IMR-90 (cell line): ENCODE results near the gene PLCL2. TPM values are rescaled to one million over a fixed set of nuclear protein-coding genes. Genes with fewer than 3 reads are reported as not detected.

Source experiments
- ATAC-seq: fragments of 200-7000 bp; cut with Tn5 transposase; 2 replicates; pipeline ENCODE4 v1.9.1; 2020; ENCODE audit warnings: low read depth, mild to moderate bottlenecking, moderate library complexity
- BruUV-seq: library from RNA; stranded (reverse); fragments of 400-500 nt; replicated peaks from 2 replicates; lab custom pipeline; 2021; lab: Mats Ljungman, UMichigan
- CTCF ChIA-PET: fragments of 300-600 bp; formaldehyde crosslinking; extraction: SDS; loops from one replicate; lab custom pipeline; 2021; ENCODE audit warnings: antibody characterized with exemption; lab: Yijun Ruan, JAX
- POLR2A ChIA-PET: fragments of 300-600 bp; sonication (Branson Sonifier 250); formaldehyde crosslinking; loops from one replicate; lab custom pipeline; 2022; ENCODE audit warnings: antibody characterized with exemption; ENCODE audit not compliant: unreplicated experiment; lab: Charles Lee
- DNase-seq: peaks from one replicate; pipeline ENCODE4 v3.0.0; 2013
- H2AFZ ChIP-seq: replicated peaks from 2 replicates; pipeline ENCODE3; 2013; ENCODE audit warnings: low read length, mild to moderate bottlenecking; ENCODE audit not compliant: poor library complexity
- H2AK5ac ChIP-seq: 2 replicates; pipeline ENCODE4 v1.6.1; 2013; ENCODE audit warnings: low read depth, low read length, inconsistent platforms
- H2AK9ac ChIP-seq: replicated peaks from 2 replicates; pipeline ENCODE3; 2013; ENCODE audit warnings: mild to moderate bottlenecking, low read depth, low read length, moderate library complexity; ENCODE audit not compliant: poor library complexity
- H2BK120ac ChIP-seq: 2 replicates; pipeline ENCODE4 v1.6.1; 2013; ENCODE audit warnings: low read depth, low read length, inconsistent platforms
- H2BK15ac ChIP-seq: 3 replicates; pipeline ENCODE4 v1.6.1; 2013; ENCODE audit warnings: low read depth, low read length, inconsistent platforms
- H2BK20ac ChIP-seq: 2 replicates; pipeline ENCODE4 v1.6.1; 2013; ENCODE audit warnings: low read depth, mild to moderate bottlenecking, inconsistent platforms, low read length, moderate library complexity
- H2BK5ac ChIP-seq: 2 replicates; pipeline ENCODE4 v1.6.1; 2013; ENCODE audit warnings: mild to moderate bottlenecking, low read depth, low read length, inconsistent platforms; ENCODE audit not compliant: poor library complexity, severe bottlenecking
- H3K14ac ChIP-seq: replicated peaks from 2 replicates; pipeline ENCODE4 v1.6.1; 2013; ENCODE audit warnings: low read depth, low read length, inconsistent platforms
- H3K18ac ChIP-seq: 2 replicates; pipeline ENCODE4 v1.6.1; 2013; ENCODE audit warnings: low read depth, low read length, control low read depth
- H3K23ac ChIP-seq: 2 replicates; pipeline ENCODE4 v1.6.1; 2013; ENCODE audit warnings: low read depth, low read length, inconsistent platforms
- H3K27ac ChIP-seq: 2 replicates; pipeline ENCODE4 v1.5.1; 2013; ENCODE audit warnings: mild to moderate bottlenecking, control low read depth, low read length; ENCODE audit not compliant: insufficient read depth
- H3K27me3 ChIP-seq: 2 replicates; pipeline ENCODE4 v1.6.1; 2013; ENCODE audit warnings: low read length; ENCODE audit not compliant: control insufficient read depth, insufficient read depth
- H3K36me3 ChIP-seq: 2 replicates; pipeline ENCODE4 v1.6.1; 2013; ENCODE audit warnings: low read length, mixed read lengths; ENCODE audit not compliant: control insufficient read depth, insufficient read depth
- H3K4ac ChIP-seq: 2 replicates; pipeline ENCODE4 v1.6.1; 2013; ENCODE audit warnings: low read depth, low read length, inconsistent platforms
- H3K4me1 ChIP-seq: 2 replicates; pipeline ENCODE4 v1.6.1; 2013; ENCODE audit warnings: low read length, mixed read lengths; ENCODE audit not compliant: control insufficient read depth, insufficient read depth
- H3K4me2 ChIP-seq: 2 replicates; pipeline ENCODE4 v1.6.1; 2013; ENCODE audit warnings: low read depth, mild to moderate bottlenecking, control low read depth, low read length, moderate library complexity
- H3K4me3 ChIP-seq: 2 replicates; pipeline ENCODE4 v1.5.1; 2013; ENCODE audit warnings: low read depth, mild to moderate bottlenecking, control low read depth, low read length, moderate library complexity; ENCODE audit not compliant: insufficient read depth
- H3K56ac ChIP-seq: 2 replicates; pipeline ENCODE4 v1.6.1; 2013; ENCODE audit warnings: low read length, inconsistent platforms; ENCODE audit not compliant: insufficient read depth; ENCODE audit errors: extremely low read depth
- H3K79me1 ChIP-seq, 2 experiments: 2 replicates each; pipeline ENCODE4 v1.6.1; 2013; ENCODE audit warnings: low read length in 2 of 2, inconsistent platforms in 1 of 2, low read depth in 1 of 2
- H3K9ac ChIP-seq: 2 replicates; pipeline ENCODE4 v1.6.1; 2013; ENCODE audit warnings: low read depth, low read length, control low read depth
- H3K9me1 ChIP-seq: 2 replicates; pipeline ENCODE4 v1.6.1; 2013; ENCODE audit warnings: low read length, inconsistent platforms; ENCODE audit not compliant: insufficient read depth
- H3K9me3 ChIP-seq: 2 replicates; pipeline ENCODE4 v1.6.1; 2013; ENCODE audit warnings: low read length; ENCODE audit not compliant: control insufficient read depth, insufficient read depth
- H4K20me1 ChIP-seq: 2 replicates; pipeline ENCODE4 v1.6.1; 2013; ENCODE audit warnings: low read length, inconsistent platforms; ENCODE audit not compliant: insufficient read depth
- H4K5ac ChIP-seq: 2 replicates; pipeline ENCODE4 v1.6.1; 2013; ENCODE audit warnings: mild to moderate bottlenecking, low read depth, low read length, control low read depth
- H4K8ac ChIP-seq, 2 experiments: 2 replicates each; pipeline ENCODE4 v1.6.1; 2013; ENCODE audit warnings: low read depth in 2 of 2, low read length in 2 of 2, control low read depth in 1 of 2, inconsistent platforms in 1 of 2
- H4K91ac ChIP-seq: 2 replicates; pipeline ENCODE4 v1.6.1; 2013; ENCODE audit warnings: low read depth, low read length, inconsistent platforms; ENCODE audit not compliant: insufficient read depth
- BHLHE40 ChIP-seq: fragments of 150-350 bp; IDR thresholded peaks from 2 replicates; pipeline ENCODE4 v1.6.1; 2016; ENCODE audit warnings: mild to moderate bottlenecking, low read depth, low read length
- CTCF ChIP-seq: conservative IDR thresholded peaks from 2 replicates; pipeline ENCODE4 v1.5.1; 2012; ENCODE audit warnings: mild to moderate bottlenecking, low read depth, low read length, improper control_type of control experiment
- ELK1 ChIP-seq: fragments of 150-350 bp; IDR thresholded peaks from 2 replicates; pipeline ENCODE4 v1.6.1; 2016; ENCODE audit warnings: low read depth, mild to moderate bottlenecking, low read length, moderate library complexity, borderline replicate concordance
- FOS ChIP-seq: fragments of 150-350 bp; IDR thresholded peaks from 2 replicates; pipeline ENCODE4 v1.6.1; 2016; ENCODE audit warnings: low read depth, low read length
- MAFK ChIP-seq: IDR thresholded peaks from 2 replicates; pipeline ENCODE4 v1.6.1; 2012; ENCODE audit warnings: low read depth, low read length, improper control_type of control experiment
- NFE2L2 ChIP-seq: fragments of 150-350 bp; IDR thresholded peaks from 2 replicates; pipeline ENCODE4 v1.6.1; 2016; ENCODE audit warnings: low read depth, mild to moderate bottlenecking, low read length
- RAD21 ChIP-seq: IDR thresholded peaks from 2 replicates; pipeline ENCODE4 v1.6.1; 2012; ENCODE audit warnings: low read length, improper control_type of control experiment
- RCOR1 ChIP-seq: IDR thresholded peaks from 2 replicates; pipeline ENCODE4 v1.6.1; 2012; ENCODE audit warnings: mild to moderate bottlenecking, low read length, improper control_type of control experiment; ENCODE audit not compliant: insufficient replicate concordance
- SMC3 ChIP-seq: fragments of 150-350 bp; IDR thresholded peaks from 2 replicates; pipeline ENCODE4 v1.6.1; 2016; ENCODE audit warnings: low read depth, mild to moderate bottlenecking, antibody characterized with exemption, low read length, moderate library complexity
- WGBS, 2 experiments: methylation state at CpG; one replicate each; pipeline versions ENCODE4 v1.1.5 to v1.1.7; 2013; ENCODE audit warnings: missing lambda C conversion rate in 2 of 2; ENCODE audit not compliant: insufficient read length in 1 of 2; ENCODE audit errors: extremely low coverage in 2 of 2; 5-methylcytosine and 5-hydroxymethylcytosine counted together
- dilution Hi-C: fragments of 300-500 bp; cut with HindIII; formaldehyde crosslinking; loops from one replicate; pipeline ENCODE4 v1.14.3; 2018; ENCODE audit warnings: low sequenced_read_pairs; ENCODE audit not compliant: unreplicated experiment
- in situ Hi-C: fragments of 300-500 bp; cut with MboI; formaldehyde crosslinking; loops from 3 replicates; pipeline ENCODE4 v1.14.3; 2019; ENCODE audit warnings: low sequenced_read_pairs, inconsistent platforms, mixed read lengths
- intact Hi-C: fragments of 100-400 bp; cut with micrococcal nuclease; formaldehyde crosslinking; loops from 2 replicates; pipeline ENCODE4 v1.10.0; 2022
- polyA plus RNA-seq, 3 experiments: library from polyadenylated mRNA; depleted of rRNA; stranded (reverse); fragments of >200 nt; gene quantifications; 2 replicates each; pipeline ENCODE4 v1.2.3, GENCODE V29; 2012; ENCODE audit warnings: low replicate concordance in 1 of 3
- total RNA-seq: library from RNA; depleted of rRNA; stranded (reverse); fragments of >200 nt; gene quantifications from 2 replicates; pipeline ENCODE4 v1.2.3, GENCODE V29; 2012

PLCL2 gene
- total and polyA plus RNA-seq, 2 of the 4 experiments (the other 2 are of a cell fraction) = 0.92 to 3.8 TPM

GRCh38 chr3:17075907-17076306 is 191.2 kb downstream of the PLCL2 start:
- BruUV-seq = no TSS peak

More at GRCh38 chr3:17075907-17076306, 191.2 kb downstream of the PLCL2 start:
- H2AK5ac ChIP-seq = no peak overlapping the region
- no peaks in the 10 kb centered on the region for H4K20me1 ChIP-seq
- no peak overlapping the region for H3K9ac ChIP-seq
- H3K56ac ChIP-seq = no peak overlapping the region
- no peak overlapping the region for H4K91ac ChIP-seq
- ATAC-seq (no peak), DNase-seq (no peak)
- H3K4me1 ChIP-seq = no peaks in the 10 kb centered on the region
- no peak overlapping the region for H2BK15ac ChIP-seq
- no CpG with 5 or more reads among the region's 1 CpG for WGBS, 2 experiments
- no peaks in the 10 kb centered on the region for H3K36me3 ChIP-seq
- no peak overlapping the region for H2AK9ac ChIP-seq
- no peak overlapping the region for H2BK5ac ChIP-seq
- H2AFZ ChIP-seq = no peak overlapping the region
- no peak overlapping the region for H4K8ac ChIP-seq
- H2BK120ac ChIP-seq = no peak overlapping the region
- no peak overlapping the region for H3K18ac ChIP-seq
- ChIA-PET POLR2A (no interaction called here), CTCF (no interaction called here)
- in situ Hi-C loops (no loop called here), dilution Hi-C loops (no loop called here), intact Hi-C loops (no loop called here)
- no peak overlapping the region for H2BK20ac ChIP-seq
- no peak overlapping the region for H4K5ac ChIP-seq
- no peaks in the 10 kb centered on the region for H3K9me3 ChIP-seq
- no peak overlapping the region for H3K4ac ChIP-seq
- no peak overlapping the region for H3K4me3 ChIP-seq
- no peak overlapping the region for H3K14ac ChIP-seq
- H3K23ac ChIP-seq = no peak overlapping the region
- TF ChIP-seq RAD21 (no peak), RCOR1 (no peak), MAFK (no peak), CTCF (no peak), NFE2L2 (no peak), ELK1 (no peak), SMC3 (no peak), FOS (no peak), BHLHE40 (no peak)
- H3K27ac ChIP-seq = no peak overlapping the region
- H3K4me2 ChIP-seq = no peak overlapping the region
- no peaks in the 10 kb centered on the region for H3K27me3 ChIP-seq
- no peaks in the 10 kb centered on the region for H3K79me1 ChIP-seq
- H3K9me1 ChIP-seq = no peaks in the 10 kb centered on the region
